Epithelial cell of esophagus (primary cell): ENCODE measurements around the gene IL16.

Experiments
- DNase-seq: peaks from one replicate; pipeline ENCODE4 v3.0.0; 2010; ENCODE audit warnings: low read depth
- H3K4me3 ChIP-seq: 2 replicates; pipeline ENCODE4 v1.5.1; 2011; ENCODE audit warnings: mild to moderate bottlenecking, low read length, control low read depth
- CTCF ChIP-seq: IDR thresholded peaks from 2 replicates; pipeline ENCODE4 v1.5.1; 2011; ENCODE audit warnings: low read depth, mild to moderate bottlenecking, low read length, control low read depth, inconsistent platforms; ENCODE audit not compliant: insufficient read depth; ENCODE audit errors: missing control alignments

The IL16 gene

GRCh38 chr15:81282911-81283310 is 86.2 kb downstream of the IL16 start:
- no peak for DNase-seq
- TF ChIP-seq CTCF, result no peak
- no peak overlapping the region for H3K4me3 ChIP-seq

- H3K4me3 ChIP-seq, result no peak overlapping the region
- no peak for TF ChIP-seq CTCF
- no peak for DNase-seq
These were observed 87.8 kb downstream of the IL16 start for GRCh38 chr15:81284256-81285031.

GRCh38 chr15:81285461-81285860 is 88.8 kb downstream of the IL16 start:
- H3K4me3 ChIP-seq, result no peak overlapping the region
- no peak for DNase-seq

GRCh38 chr15:81286621-81287121 is 90.0 kb downstream of the IL16 start:
- no peak overlapping the region for H3K4me3 ChIP-seq
- TF ChIP-seq CTCF, result no peak
- no peak for DNase-seq

More at GRCh38 chr15:81285461-81285860, 88.8 kb downstream of the IL16 start:
- TF ChIP-seq CTCF, result no peak

GRCh38 chr15:81288040-81288439 is 91.4 kb downstream of the IL16 start:
- DNase-seq, result no peak
- H3K4me3 ChIP-seq, result no peak overlapping the region
- no peak for TF ChIP-seq CTCF

- DNase-seq, result no peak
- no peak overlapping the region for H3K4me3 ChIP-seq
- TF ChIP-seq CTCF, result no peak
These were observed 91.9 kb downstream of the IL16 start for GRCh38 chr15:81288616-81289015.

GRCh38 chr15:81289910-81290309 is 93.2 kb downstream of the IL16 start:
- no peak overlapping the region for H3K4me3 ChIP-seq
- no peak for DNase-seq
- TF ChIP-seq CTCF, result no peak
